ENCODE data around the gene WASF2. TPM values are rescaled to one million over a fixed set of nuclear protein-coding genes. Genes with fewer than 3 reads are reported as not detected.

The WASF2 gene
- total RNA-seq, 4 donors from 2014 or later, result 74.7 to 107 (median 79.8) TPM

GRCh38 chr1:27405074-27405473 lies 84.9 kb downstream of the WASF2 start:
- peak; percentile 16 for ATAC-seq
- Histone ChIP-seq H3K36me3 (peaks cover 0 to 42% of the 10 kb centered on the region in 2 donors), H3K27me3 (no peaks in the 10 kb centered on the region), H3K9me3 (no peaks in the 10 kb centered on the region), H3K27ac (peak overlapping the region; percentile 10 to 86 (median 83)), H3K4me3 (no peak overlapping the region), H3K4me1 (peaks cover 3 to 73% (median 50%) of the 10 kb centered on the region in 3 donors)
- WGBS, 2 donors (ENCODE audit: low coverage in 1 of 2), result 53% methylated on average over 3 of the region's 13 CpGs; no CpG with 5 or more reads in 1 of the 2 donors
- TF ChIP-seq POLR2AphosphoS5 (IDR thresholded peaks at IDR 0.05) (no peak), CTCF (IDR thresholded peaks at IDR 0.05) (no peak), POLR2A (IDR thresholded peaks at IDR 0.05) (no peak), EP300 (IDR thresholded peaks at IDR 0.05) (no peak)

- ATAC-seq, result no peak
- H3K4me1 ChIP-seq, result peaks cover 3 to 83% (median 50%) of the 10 kb centered on the region in 3 donors
- H3K27me3 ChIP-seq, result no peaks in the 10 kb centered on the region
- peaks cover 0 to 30% of the 10 kb centered on the region in 2 donors for H3K36me3 ChIP-seq
- H3K27ac ChIP-seq, result peak overlapping the region in 3 of 4 donors; percentile 81 to 86 (median 85)
- TF ChIP-seq CTCF (IDR thresholded peaks at IDR 0.05) (no peak), POLR2AphosphoS5 (IDR thresholded peaks at IDR 0.05) (no peak), POLR2A (IDR thresholded peaks at IDR 0.05) (no peak), EP300 (IDR thresholded peaks at IDR 0.05) (no peak)
- no peaks in the 10 kb centered on the region for H3K9me3 ChIP-seq
- no peak overlapping the region for H3K4me3 ChIP-seq
Observed at GRCh38 chr1:27403931-27404330, 86.0 kb downstream of the WASF2 start.

GRCh38 chr1:27403065-27403726 lies 86.8 kb downstream of the WASF2 start:
- H3K4me1 ChIP-seq, result peaks cover 3 to 89% (median 50%) of the 10 kb centered on the region in 3 donors
- no peak for TF ChIP-seq POLR2AphosphoS5 (IDR thresholded peaks at IDR 0.05)
- no peak for TF ChIP-seq EP300 (IDR thresholded peaks at IDR 0.05)
- no peak for TF ChIP-seq POLR2A (IDR thresholded peaks at IDR 0.05)
- no peak for TF ChIP-seq CTCF (IDR thresholded peaks at IDR 0.05)
- peak; percentile 62 for ATAC-seq
- peaks cover 0 to 23% of the 10 kb centered on the region in 2 donors for H3K36me3 ChIP-seq
- H3K4me3 ChIP-seq, result peak overlapping the region in 1 of 2 donors; percentile 18
- H3K27me3 ChIP-seq, result no peaks in the 10 kb centered on the region
- 33 to 40% methylated on average over 1 of the region's 24 CpGs for WGBS, 2 donors (ENCODE audit: low coverage in 1 of 2)
- peak overlapping the region; percentile 60 to 86 (median 83) for H3K27ac ChIP-seq
- H3K9me3 ChIP-seq, result no peaks in the 10 kb centered on the region

GRCh38 chr1:27402349-27402754 lies 87.6 kb downstream of the WASF2 start:
- WGBS, 2 donors (ENCODE audit: low coverage in 1 of 2), result 15% methylated on average over 5 of the region's 8 CpGs; no CpG with 5 or more reads in 1 of the 2 donors
- Histone ChIP-seq H3K9me3 (no peaks in the 10 kb centered on the region), H3K4me1 (peaks cover 3 to 92% (median 50%) of the 10 kb centered on the region in 3 donors), H3K36me3 (peaks cover 0 to 15% of the 10 kb centered on the region in 2 donors), H3K27ac (peak overlapping the region; percentile 60 to 86 (median 83)), H3K27me3 (no peaks in the 10 kb centered on the region), H3K4me3 (no peak overlapping the region)
- ATAC-seq, result peak; percentile 67
- TF ChIP-seq POLR2A (IDR thresholded peaks at IDR 0.05) (no peak), POLR2AphosphoS5 (IDR thresholded peaks at IDR 0.05) (peak; percentile 64), CTCF (IDR thresholded peaks at IDR 0.05) (peak in 3 of 4 experiments; percentile 65 to 84 (median 65))

- 61 to 92% methylated on average over 2 to 4 of the region's 5 CpGs for WGBS, 2 donors (ENCODE audit: low coverage in 1 of 2)
- no peak for ATAC-seq
- Histone ChIP-seq H3K27ac (peak overlapping the region in 1 of 4 donors; percentile 81), H3K9me3 (no peaks in the 10 kb centered on the region), H3K4me3 (no peak overlapping the region), H3K36me3 (peaks cover 0 to under 1% of the 10 kb centered on the region in 2 donors), H3K27me3 (no peaks in the 10 kb centered on the region), H3K4me1 (peaks cover 3 to 90% (median 41%) of the 10 kb centered on the region in 3 donors)
- TF ChIP-seq CTCF (IDR thresholded peaks at IDR 0.05), result no peak
- TF ChIP-seq POLR2AphosphoS5 (IDR thresholded peaks at IDR 0.05), result no peak
- TF ChIP-seq EP300 (IDR thresholded peaks at IDR 0.05), result no peak
- no peak for TF ChIP-seq POLR2A (IDR thresholded peaks at IDR 0.05)
Observed at GRCh38 chr1:27400963-27401341, 89.0 kb downstream of the WASF2 start.
